H4 (cell line): ENCODE results near the gene SOS1. TPM values are rescaled to one million over a fixed set of nuclear protein-coding genes. Genes with fewer than 3 reads are reported as not detected.
A peak's percentile ranks its signal among the peaks of the same experiment; 100 is the strongest.
"Not testable (repeated sequence)": the region's sequence is repeated elsewhere in the genome, so short reads cannot be mapped to it uniquely, and the experiment has no call there.

Experiments used
- DNase-seq: peaks from one replicate; pipeline ENCODE4 v3.0.0-alpha.2; 2015; ENCODE audit warnings: low spot score
- total RNA-seq: library from RNA; depleted of rRNA; stranded (reverse); fragments of >200 nt; shearing (Covaris generic); gene quantifications from 2 replicates; pipeline ENCODE4 v1.2.3, GENCODE V29; 2014

Gene SOS1
- total RNA-seq, 1 experiment from 2014 or later, result 14.3 TPM

- DNase-seq, result no peak
These were observed 152.8 kb downstream of the SOS1 start for GRCh38 chr2:38968021-38968420.

- no peak for DNase-seq
These were observed 154.2 kb downstream of the SOS1 start for GRCh38 chr2:38966678-38967077.

- no peak for DNase-seq
These were observed 154.8 kb downstream of the SOS1 start for GRCh38 chr2:38966006-38966405.

- DNase-seq, result no peak
These were observed 160.1 kb downstream of the SOS1 start for GRCh38 chr2:38960609-38961320.

- DNase-seq, result no peak
These were observed 160.8 kb downstream of the SOS1 start for GRCh38 chr2:38959938-38960608.

GRCh38 chr2:38959466-38959865, 161.4 kb downstream of the SOS1 start:
- no peak for DNase-seq

- no peak for DNase-seq
These were observed 162.9 kb downstream of the SOS1 start for GRCh38 chr2:38957972-38958371.

GRCh38 chr2:38951766-38952165, 169.1 kb downstream of the SOS1 start:
- no peak for DNase-seq

- DNase-seq, result no peak
These were observed 171.9 kb downstream of the SOS1 start for GRCh38 chr2:38948995-38949394.

- no peak for DNase-seq
These were observed 172.4 kb downstream of the SOS1 start for GRCh38 chr2:38948387-38948882.

GRCh38 chr2:38947241-38948239, 173.3 kb downstream of the SOS1 start:
- peak; percentile 83 for DNase-seq

- no peak for DNase-seq
These were observed 174.9 kb downstream of the SOS1 start for GRCh38 chr2:38945911-38946310.

- DNase-seq, result no peak
These were observed 175.5 kb downstream of the SOS1 start for GRCh38 chr2:38945372-38945771.

GRCh38 chr2:38943784-38944183, 177.1 kb downstream of the SOS1 start:
- DNase-seq, result no peak

- DNase-seq, result no peak
These were observed 180.1 kb downstream of the SOS1 start for GRCh38 chr2:38940746-38941145.

- no peak for DNase-seq
These were observed 183.3 kb downstream of the SOS1 start for GRCh38 chr2:38937548-38937947.

- not testable (repeated sequence) for DNase-seq
These were observed 184.3 kb downstream of the SOS1 start for GRCh38 chr2:38936516-38936915.

- DNase-seq, result no peak
These were observed 185.2 kb downstream of the SOS1 start for GRCh38 chr2:38935568-38936172.

- DNase-seq, result no peak
These were observed 186.1 kb downstream of the SOS1 start for GRCh38 chr2:38934742-38935141.

GRCh38 chr2:38933653-38934052, 187.2 kb downstream of the SOS1 start:
- peak; percentile 54 for DNase-seq

GRCh38 chr2:38932586-38932985, 188.3 kb downstream of the SOS1 start:
- no peak for DNase-seq
